Measurements from ENCODE around the gene NTN1.

DNA sequence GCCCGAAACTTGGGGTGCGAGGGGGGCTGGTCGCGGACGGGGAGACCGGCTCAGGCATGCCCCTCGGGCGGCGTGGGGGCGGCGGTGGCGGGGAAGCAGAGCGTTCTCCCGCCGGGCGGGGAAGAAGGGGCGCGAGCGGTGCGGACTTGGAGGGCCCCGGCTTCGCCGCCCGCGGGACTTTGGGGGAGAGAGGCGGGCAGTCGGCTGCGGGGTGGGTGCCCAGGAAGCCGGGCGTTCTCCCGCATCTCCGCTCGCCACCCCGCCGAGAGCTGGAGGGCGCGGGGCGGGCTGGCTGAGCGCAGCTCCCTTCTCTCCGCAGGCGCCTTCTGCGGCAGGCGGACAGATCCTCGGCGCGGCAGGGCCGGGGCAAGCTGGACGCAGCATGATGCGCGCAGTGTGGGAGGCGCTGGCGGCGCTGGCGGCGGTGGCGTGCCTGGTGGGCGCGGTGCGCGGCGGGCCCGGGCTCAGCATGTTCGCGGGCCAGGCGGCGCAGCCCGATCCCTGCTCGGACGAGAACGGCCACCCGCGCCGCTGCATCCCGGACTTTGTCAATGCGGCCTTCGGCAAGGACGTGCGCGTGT is 772 bp downstream of the NTN1 start:
- TF ChIP-seq, protein P1, sequence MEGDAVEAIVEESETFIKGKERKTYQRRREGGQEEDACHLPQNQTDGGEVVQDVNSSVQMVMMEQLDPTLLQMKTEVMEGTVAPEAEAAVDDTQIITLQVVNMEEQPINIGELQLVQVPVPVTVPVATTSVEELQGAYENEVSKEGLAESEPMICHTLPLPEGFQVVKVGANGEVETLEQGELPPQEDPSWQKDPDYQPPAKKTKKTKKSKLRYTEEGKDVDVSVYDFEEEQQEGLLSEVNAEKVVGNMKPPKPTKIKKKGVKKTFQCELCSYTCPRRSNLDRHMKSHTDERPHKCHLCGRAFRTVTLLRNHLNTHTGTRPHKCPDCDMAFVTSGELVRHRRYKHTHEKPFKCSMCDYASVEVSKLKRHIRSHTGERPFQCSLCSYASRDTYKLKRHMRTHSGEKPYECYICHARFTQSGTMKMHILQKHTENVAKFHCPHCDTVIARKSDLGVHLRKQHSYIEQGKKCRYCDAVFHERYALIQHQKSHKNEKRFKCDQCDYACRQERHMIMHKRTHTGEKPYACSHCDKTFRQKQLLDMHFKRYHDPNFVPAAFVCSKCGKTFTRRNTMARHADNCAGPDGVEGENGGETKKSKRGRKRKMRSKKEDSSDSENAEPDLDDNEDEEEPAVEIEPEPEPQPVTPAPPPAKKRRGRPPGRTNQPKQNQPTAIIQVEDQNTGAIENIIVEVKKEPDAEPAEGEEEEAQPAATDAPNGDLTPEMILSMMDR (IDR thresholded peaks at IDR 0.05): no peak
- no peak for TF ChIP-seq POLR2A (IDR thresholded peaks at IDR 0.05)

All from breast epithelium (tissue), 3 donors.